SK-N-SH treated with all-trans-retinoic acid at 6 μM for 48 hours (cell line): ENCODE data around the gene CTSE.

ENCODE experiments used
- ATAC-seq: fragments of 200-7000 bp; cut with Tn5 transposase; 3 replicates; pipeline ENCODE4 v1.9.1; 2020; ENCODE audit warnings: mild to moderate bottlenecking, moderate library complexity
- ARNTL ChIP-seq: fragments of 450-650 bp; formaldehyde crosslinking; IDR thresholded peaks from 2 replicates; pipeline ENCODE4 v1.5.0; 2020; ENCODE audit warnings: low read depth, mild to moderate bottlenecking, moderate library complexity, borderline replicate concordance
- BACH2 ChIP-seq: fragments of 250-450 bp; sonication (Bioruptor Pico); IDR thresholded peaks from 2 replicates; pipeline ENCODE4 v1.9.0; 2021; ENCODE audit warnings: mild to moderate bottlenecking, borderline replicate concordance
- CSDC2 ChIP-seq: fragments of 250-450 bp; sonication (Bioruptor Pico); IDR thresholded peaks from 2 replicates; pipeline ENCODE4 v1.5.0; 2020; ENCODE audit warnings: mild to moderate bottlenecking, moderate library complexity
- CSRNP3 ChIP-seq: fragments of 250-450 bp; sonication (Bioruptor Pico); IDR thresholded peaks from 2 replicates; pipeline ENCODE4 v1.5.1; 2021; ENCODE audit warnings: mild to moderate bottlenecking, moderate library complexity
- ESRRG ChIP-seq: fragments of 250-450 bp; sonication (Bioruptor Pico); IDR thresholded peaks from 2 replicates; pipeline ENCODE4 v1.6.1; 2021; ENCODE audit warnings: mild to moderate bottlenecking
- GLIS3 ChIP-seq: fragments of 250-450 bp; sonication (Bioruptor Pico); IDR thresholded peaks from 2 replicates; pipeline ENCODE4 v1.5.0; 2020; ENCODE audit warnings: mild to moderate bottlenecking, moderate library complexity
- ISL1 ChIP-seq: fragments of 250-450 bp; sonication (Bioruptor Pico); IDR thresholded peaks from 2 replicates; pipeline ENCODE4 v2.1.2; 2022; ENCODE audit warnings: mild to moderate bottlenecking, moderate library complexity
- OSR1 ChIP-seq: fragments of 250-450 bp; sonication (Bioruptor Pico); IDR thresholded peaks from 2 replicates; pipeline ENCODE4 v1.8.0; 2022; ENCODE audit warnings: moderate library complexity, mild to moderate bottlenecking, inconsistent platforms
- PPARA ChIP-seq: fragments of 250-450 bp; sonication (Bioruptor Pico); IDR thresholded peaks from 2 replicates; pipeline ENCODE4 v1.5.0; 2020; ENCODE audit warnings: mild to moderate bottlenecking, borderline replicate concordance
- RARB ChIP-seq: fragments of 250-450 bp; sonication (Bioruptor Pico); IDR thresholded peaks from 2 replicates; pipeline ENCODE4 v1.8.0; 2021; ENCODE audit warnings: mild to moderate bottlenecking, moderate library complexity
- SNAI2 ChIP-seq: fragments of 250-450 bp; sonication (Bioruptor Pico); IDR thresholded peaks from 2 replicates; pipeline ENCODE4 v1.5.0; 2020; ENCODE audit warnings: mild to moderate bottlenecking, moderate library complexity
- TOX ChIP-seq: fragments of 250-450 bp; sonication (Bioruptor Pico); IDR thresholded peaks from 2 replicates; pipeline ENCODE4 v1.8.0; 2021; ENCODE audit warnings: mild to moderate bottlenecking, moderate library complexity, borderline replicate concordance
- TSHZ2 ChIP-seq: fragments of 250-450 bp; sonication (Bioruptor Pico); IDR thresholded peaks from 2 replicates; pipeline ENCODE4 v1.5.0; 2020; ENCODE audit warnings: mild to moderate bottlenecking, moderate library complexity
- ZC3H10 ChIP-seq: fragments of 250-450 bp; sonication (Bioruptor Pico); IDR thresholded peaks from 2 replicates; pipeline ENCODE4 v1.5.1; 2021; ENCODE audit warnings: mild to moderate bottlenecking, moderate library complexity
- ZFP3 ChIP-seq: fragments of 250-450 bp; sonication (Bioruptor Pico); IDR thresholded peaks from 2 replicates; pipeline ENCODE4 v1.5.0; 2020; ENCODE audit warnings: mild to moderate bottlenecking, moderate library complexity
- ZFP30 ChIP-seq: fragments of 450-650 bp; formaldehyde crosslinking; IDR thresholded peaks from 2 replicates; pipeline ENCODE4 v1.5.0; 2022; ENCODE audit warnings: mild to moderate bottlenecking, moderate library complexity
- ZNF565 ChIP-seq: fragments of 450-650 bp; formaldehyde crosslinking; conservative IDR thresholded peaks from 2 replicates; pipeline ENCODE4 v1.5.0; 2020; ENCODE audit warnings: low read depth, mild to moderate bottlenecking, moderate library complexity
- ZNF70 ChIP-seq: fragments of 450-650 bp; formaldehyde crosslinking; IDR thresholded peaks from 2 replicates; pipeline ENCODE4 v1.5.0; 2020; ENCODE audit warnings: mild to moderate bottlenecking, moderate library complexity
- ZNF8 ChIP-seq: fragments of 450-650 bp; formaldehyde crosslinking; IDR thresholded peaks from 2 replicates; pipeline ENCODE4 v1.5.0; 2020; ENCODE audit warnings: mild to moderate bottlenecking, moderate library complexity
- TF ChIP-seq, protein P1 (sequence below): fragments of 250-450 bp; sonication (Bioruptor Pico); IDR thresholded peaks from 2 replicates; pipeline ENCODE4 v1.5.1; 2020; ENCODE audit warnings: low read depth, mild to moderate bottlenecking, moderate library complexity
- TF ChIP-seq, protein P2 (sequence below): fragments of 250-450 bp; sonication (Bioruptor Pico); IDR thresholded peaks from 2 replicates; pipeline ENCODE4 v1.8.0; 2020; ENCODE audit warnings: mild to moderate bottlenecking, moderate library complexity, borderline replicate concordance
- TF ChIP-seq, protein P3 (sequence below): fragments of 250-450 bp; sonication (Bioruptor Pico); IDR thresholded peaks from 2 replicates; pipeline ENCODE4 v1.8.0; 2021; ENCODE audit warnings: low read depth, mild to moderate bottlenecking, moderate library complexity, borderline replicate concordance

Gene CTSE

DNA sequence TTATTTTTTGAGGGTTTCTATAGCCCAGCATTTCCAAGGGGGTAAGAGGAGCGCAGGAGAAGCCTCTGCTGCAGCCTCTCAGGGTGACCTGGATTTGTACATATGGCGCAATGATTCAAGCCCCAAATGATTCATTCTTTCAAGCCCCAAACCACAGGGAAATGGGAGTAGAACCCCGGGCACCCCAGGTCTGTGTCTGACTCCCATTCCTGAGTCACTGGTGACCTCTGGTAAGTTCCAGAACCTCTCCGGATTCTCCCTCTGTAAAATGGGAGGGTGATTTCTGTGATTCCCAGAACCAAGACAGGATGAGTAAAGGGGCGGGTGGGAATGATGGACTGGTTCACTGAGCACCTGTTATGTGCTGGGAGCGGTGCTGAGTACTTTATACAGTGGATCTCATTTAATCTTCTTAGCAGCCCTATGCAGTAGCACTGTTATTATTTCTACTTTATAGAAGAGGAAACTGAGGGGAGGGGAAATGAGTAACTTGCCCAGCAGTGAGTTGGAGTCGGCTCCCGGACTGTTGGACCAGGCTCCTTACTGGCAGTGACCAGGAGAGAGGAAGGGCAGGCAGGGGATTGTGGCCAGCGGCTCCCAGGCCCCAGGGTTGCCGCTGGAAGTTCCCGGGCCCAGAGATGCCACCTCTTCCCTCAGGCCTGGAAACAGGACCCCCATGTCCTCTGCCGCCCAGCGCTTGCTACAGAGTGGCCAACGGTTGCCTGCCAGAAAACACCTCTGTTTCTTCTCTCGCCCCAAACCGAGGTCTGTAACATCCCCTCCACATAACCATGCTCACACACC lies 60.1 kb downstream of the CTSE start:
- TF ChIP-seq TSHZ2 (CRISPR knock-in tag) (no peak), ZFP30 (CRISPR knock-in tag) (no peak), ESRRG (CRISPR knock-in tag) (no peak), BACH2 (CRISPR knock-in tag) (no peak), ZNF70 (CRISPR knock-in tag) (no peak), ZNF8 (CRISPR knock-in tag) (no peak), RARB (CRISPR knock-in tag) (no peak), GLIS3 (CRISPR knock-in tag) (no peak), ZNF565 (CRISPR knock-in tag) (no peak), ZFP3 (CRISPR knock-in tag) (no peak), PPARA (CRISPR knock-in tag) (no peak), CSRNP3 (no peak), TOX (CRISPR knock-in tag) (no peak)
- TF ChIP-seq, protein P1, sequence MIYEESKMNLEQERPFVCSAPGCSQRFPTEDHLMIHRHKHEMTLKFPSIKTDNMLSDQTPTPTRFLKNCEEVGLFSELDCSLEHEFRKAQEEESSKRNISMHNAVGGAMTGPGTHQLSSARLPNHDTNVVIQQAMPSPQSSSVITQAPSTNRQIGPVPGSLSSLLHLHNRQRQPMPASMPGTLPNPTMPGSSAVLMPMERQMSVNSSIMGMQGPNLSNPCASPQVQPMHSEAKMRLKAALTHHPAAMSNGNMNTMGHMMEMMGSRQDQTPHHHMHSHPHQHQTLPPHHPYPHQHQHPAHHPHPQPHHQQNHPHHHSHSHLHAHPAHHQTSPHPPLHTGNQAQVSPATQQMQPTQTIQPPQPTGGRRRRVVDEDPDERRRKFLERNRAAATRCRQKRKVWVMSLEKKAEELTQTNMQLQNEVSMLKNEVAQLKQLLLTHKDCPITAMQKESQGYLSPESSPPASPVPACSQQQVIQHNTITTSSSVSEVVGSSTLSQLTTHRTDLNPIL (CRISPR knock-in tag): no peak
- TF ChIP-seq, protein P2, sequence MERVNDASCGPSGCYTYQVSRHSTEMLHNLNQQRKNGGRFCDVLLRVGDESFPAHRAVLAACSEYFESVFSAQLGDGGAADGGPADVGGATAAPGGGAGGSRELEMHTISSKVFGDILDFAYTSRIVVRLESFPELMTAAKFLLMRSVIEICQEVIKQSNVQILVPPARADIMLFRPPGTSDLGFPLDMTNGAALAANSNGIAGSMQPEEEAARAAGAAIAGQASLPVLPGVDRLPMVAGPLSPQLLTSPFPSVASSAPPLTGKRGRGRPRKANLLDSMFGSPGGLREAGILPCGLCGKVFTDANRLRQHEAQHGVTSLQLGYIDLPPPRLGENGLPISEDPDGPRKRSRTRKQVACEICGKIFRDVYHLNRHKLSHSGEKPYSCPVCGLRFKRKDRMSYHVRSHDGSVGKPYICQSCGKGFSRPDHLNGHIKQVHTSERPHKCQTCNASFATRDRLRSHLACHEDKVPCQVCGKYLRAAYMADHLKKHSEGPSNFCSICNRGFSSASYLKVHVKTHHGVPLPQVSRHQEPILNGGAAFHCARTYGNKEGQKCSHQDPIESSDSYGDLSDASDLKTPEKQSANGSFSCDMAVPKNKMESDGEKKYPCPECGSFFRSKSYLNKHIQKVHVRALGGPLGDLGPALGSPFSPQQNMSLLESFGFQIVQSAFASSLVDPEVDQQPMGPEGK (CRISPR knock-in tag): no peak
- ATAC-seq: no peak

GRCh38 chr1:205962821-205963221 lies 60.9 kb downstream of the CTSE start:
- TF ChIP-seq SNAI2 (CRISPR knock-in tag) (no peak), ZFP30 (CRISPR knock-in tag) (no peak), TOX (CRISPR knock-in tag) (no peak), GLIS3 (CRISPR knock-in tag) (no peak), ISL1 (CRISPR knock-in tag) (no peak), ZNF565 (CRISPR knock-in tag) (no peak), ZFP3 (CRISPR knock-in tag) (no peak), PPARA (CRISPR knock-in tag) (no peak), ESRRG (CRISPR knock-in tag) (no peak), ZNF8 (CRISPR knock-in tag) (no peak), CSDC2 (CRISPR knock-in tag) (no peak), ARNTL (CRISPR knock-in tag) (no peak), ZC3H10 (CRISPR knock-in tag) (no peak), TSHZ2 (CRISPR knock-in tag) (no peak), BACH2 (CRISPR knock-in tag) (no peak), OSR1 (CRISPR knock-in tag) (no peak)
- TF ChIP-seq, protein P2 (CRISPR knock-in tag): no peak
- TF ChIP-seq, protein P3, sequence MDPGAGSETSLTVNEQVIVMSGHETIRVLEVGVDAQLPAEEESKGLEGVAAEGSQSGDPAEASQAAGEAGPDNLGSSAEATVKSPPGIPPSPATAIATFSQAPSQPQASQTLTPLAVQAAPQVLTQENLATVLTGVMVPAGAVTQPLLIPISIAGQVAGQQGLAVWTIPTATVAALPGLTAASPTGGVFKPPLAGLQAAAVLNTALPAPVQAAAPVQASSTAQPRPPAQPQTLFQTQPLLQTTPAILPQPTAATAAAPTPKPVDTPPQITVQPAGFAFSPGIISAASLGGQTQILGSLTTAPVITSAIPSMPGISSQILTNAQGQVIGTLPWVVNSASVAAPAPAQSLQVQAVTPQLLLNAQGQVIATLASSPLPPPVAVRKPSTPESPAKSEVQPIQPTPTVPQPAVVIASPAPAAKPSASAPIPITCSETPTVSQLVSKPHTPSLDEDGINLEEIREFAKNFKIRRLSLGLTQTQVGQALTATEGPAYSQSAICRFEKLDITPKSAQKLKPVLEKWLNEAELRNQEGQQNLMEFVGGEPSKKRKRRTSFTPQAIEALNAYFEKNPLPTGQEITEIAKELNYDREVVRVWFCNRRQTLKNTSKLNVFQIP (CRISPR knock-in tag): no peak
- TF ChIP-seq, protein P1 (CRISPR knock-in tag): no peak
- TF ChIP-seq, all 23 proteins: peak for 0
- ATAC-seq: no peak
